Left colon (tissue), 2 donors: Measurements from ENCODE around the gene SCN8A. TPM values are rescaled to one million over a fixed set of nuclear protein-coding genes. Genes with fewer than 3 reads are reported as not detected.
A peak's percentile ranks its signal among the peaks of the same experiment; 100 is the strongest.

Experiments used
- ATAC-seq: fragments of 200-7000 bp; cut with Tn5 transposase; one replicate; pipeline ENCODE4 v1.9.1; 2020; ENCODE audit warnings: mild to moderate bottlenecking, moderate library complexity
- DNase-seq, 2 donors: peaks; one replicate each; pipeline ENCODE4 v3.0.0-alpha.2; 2020
- intact Hi-C, 2 donors: fragments of 100-400 bp; cut with DNase I in 1 of 2; cut with micrococcal nuclease in 1 of 2; formaldehyde crosslinking; loops; one replicate each; pipeline versions ENCODE4 v1.11.2 to v1.14.0; 2022; cut with DNase I, micrococcal nuclease
- total RNA-seq, 2 donors: library from RNA; stranded (reverse); fragmentation: NEBNext Ultra II Directional; extraction: Animal tissue kit (Norgen Biotek cat#: 25700); gene quantifications; one replicate each; pipeline ENCODE4 v1.2.1, GENCODE V29; 2021
- donor health status: DM: no; HTN: no; CAD: no.
- donor health status: DM: yes; HTN: yes; CAD: no.

The SCN8A gene
- total RNA-seq, 2 donors from 2014 or later: 4.9 to 9.2 TPM

- DNase-seq (no peak), ATAC-seq (no peak)
- intact Hi-C loops: no loop called here
Observed at GRCh38 chr12:51851413-51852124, 260.5 kb downstream of the SCN8A start.

GRCh38 chr12:51852404-51853137 is 261.5 kb downstream of the SCN8A start:
- intact Hi-C loops: no loop called here
- no peak for ATAC-seq
- DNase-seq: no peak

GRCh38 chr12:51855586-51856428 is 264.8 kb downstream of the SCN8A start:
- ATAC-seq (peak; percentile 39), DNase-seq (no peak)
- intact Hi-C loops: no loop called here

GRCh38 chr12:51860986-51861385 is 270.0 kb downstream of the SCN8A start:
- DNase-seq (no peak), ATAC-seq (no peak)
- intact Hi-C loops: no loop called here

Other genes with a start within 250 kb of the SCN8A start
- gene CELA1, start 244.6 kb upstream of the SCN8A start, total RNA-seq: not detected
- gene GALNT6, start 199.8 kb upstream of the SCN8A start, total RNA-seq: 10 to 100 TPM; 31.4 to 41.0 TPM
- gene SLC4A8, start 166.4 kb upstream of the SCN8A start, total RNA-seq: 1 to 10 TPM in 1 of 2 donors, under 1 TPM in 1; 0.67 to 1.8 TPM